ENCODE results near the gene GLCE.
"Not testable (repeated sequence)": the region's sequence is repeated elsewhere in the genome, so short reads cannot be mapped to it uniquely, and the experiment has no call there.

GRCh38 chr15:69169540-69169939 lies 9.1 kb downstream of the GLCE start:
- TF ChIP-seq EZH2 (IDR thresholded peaks at IDR 0.05; ENCODE audit: insufficient read depth, poor library complexity, severe bottlenecking); EZH2phosphoT487 (IDR thresholded peaks at IDR 0.05; ENCODE audit: insufficient read depth, low read depth): not testable (repeated sequence)

Measured in GM23248 (cell line).